Measurements from ENCODE around the gene BROX.
"Not testable (repeated sequence)": the region's sequence is repeated elsewhere in the genome, so short reads cannot be mapped to it uniquely, and the experiment has no call there.

The BROX gene

GRCh38 chr1:222761083-222761482, 48.7 kb downstream of the BROX start:
- no peak for DNase-seq (ENCODE audit: low spot score)
- Histone ChIP-seq H3K4me3 (no peak overlapping the region), H3K27ac (no peak overlapping the region)
- no peak for TF ChIP-seq CTCF (IDR thresholded peaks at IDR 0.05)

- not testable (repeated sequence) for H3K4me3 ChIP-seq; H3K27ac ChIP-seq; DNase-seq (ENCODE audit: low spot score)
These were observed 49.8 kb downstream of the BROX start for GRCh38 chr1:222762178-222762577.

GRCh38 chr1:222767152-222767571, 54.8 kb downstream of the BROX start:
- Histone ChIP-seq H3K4me3 (no peak overlapping the region), H3K27ac (no peak overlapping the region)
- DNase-seq (ENCODE audit: low spot score) = no peak
- no peak for TF ChIP-seq CTCF (IDR thresholded peaks at IDR 0.05)

- no peak for TF ChIP-seq CTCF (IDR thresholded peaks at IDR 0.05)
- no peak for DNase-seq (ENCODE audit: low spot score)
- H3K27ac ChIP-seq = no peak overlapping the region
- no peak overlapping the region for H3K4me3 ChIP-seq
These were observed 56.2 kb downstream of the BROX start for GRCh38 chr1:222768592-222768991.

GRCh38 chr1:222769181-222769580, 56.8 kb downstream of the BROX start:
- TF ChIP-seq CTCF (IDR thresholded peaks at IDR 0.05) = no peak
- Histone ChIP-seq H3K27ac (no peak overlapping the region), H3K4me3 (no peak overlapping the region)
- no peak for DNase-seq (ENCODE audit: low spot score)

- no peak for DNase-seq (ENCODE audit: low spot score)
- Histone ChIP-seq H3K27ac (no peak overlapping the region), H3K4me3 (no peak overlapping the region)
- no peak for TF ChIP-seq CTCF (IDR thresholded peaks at IDR 0.05)
These were observed 57.7 kb downstream of the BROX start for GRCh38 chr1:222769971-222770620.

- no peak for TF ChIP-seq CTCF (IDR thresholded peaks at IDR 0.05)
- Histone ChIP-seq H3K4me3 (no peak overlapping the region), H3K27ac (no peak overlapping the region)
- DNase-seq (ENCODE audit: low spot score) = no peak
These were observed 60.6 kb downstream of the BROX start for GRCh38 chr1:222772996-222773379.
